Fibroblast of skin of scalp (primary cell): Measurements from ENCODE around the gene DEFB113. TPM values are rescaled to one million over a fixed set of nuclear protein-coding genes. Genes with fewer than 3 reads are reported as not detected.
"Not testable (repeated sequence)": the region's sequence is repeated elsewhere in the genome, so short reads cannot be mapped to it uniquely, and the experiment has no call there.

ENCODE experiments used
- DNase-seq: peaks from one replicate; pipeline ENCODE4 v3.0.0-alpha.2; 2013
- polyA plus RNA-seq, 2 experiments: library from polyadenylated mRNA; unstranded; fragments of 120-200 nt; gene quantifications; one replicate each; pipeline ENCODE4 v1.2.1, GENCODE V29; 2013; ENCODE audit not compliant: insufficient read length in 2 of 2

Gene DEFB113, protein sequence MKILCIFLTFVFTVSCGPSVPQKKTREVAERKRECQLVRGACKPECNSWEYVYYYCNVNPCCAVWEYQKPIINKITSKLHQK
- polyA plus RNA-seq (2013, experiment 1 of 2; ENCODE audit: insufficient read length), result not detected
- polyA plus RNA-seq (2013, experiment 2 of 2; ENCODE audit: insufficient read length), result not detected

DNA sequence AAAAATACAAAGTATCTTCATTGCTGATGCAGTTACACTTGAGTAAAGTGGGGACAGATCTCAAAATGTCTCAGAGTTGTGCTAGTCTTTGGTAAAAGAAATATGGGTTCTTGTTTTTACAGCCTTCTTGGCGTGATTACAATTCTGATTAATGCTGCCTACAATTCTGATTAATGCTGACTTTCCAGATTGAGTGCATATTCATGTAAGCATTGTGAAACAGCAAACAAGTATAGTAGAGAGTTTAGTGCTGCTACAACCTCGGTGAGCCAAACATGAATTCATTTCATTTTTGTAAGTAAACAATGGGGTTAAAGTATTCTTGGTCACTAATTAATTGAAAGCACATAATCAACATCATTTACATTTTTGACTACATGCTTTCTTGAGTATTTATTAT lies at the start of gene DEFB113:
TSS of gene DEFB113 (minus strand) at position 21 of the 400 bp plus-strand sequence. CDS start at position 21, 0 bp downstream.
- DNase-seq, result no peak

DNA sequence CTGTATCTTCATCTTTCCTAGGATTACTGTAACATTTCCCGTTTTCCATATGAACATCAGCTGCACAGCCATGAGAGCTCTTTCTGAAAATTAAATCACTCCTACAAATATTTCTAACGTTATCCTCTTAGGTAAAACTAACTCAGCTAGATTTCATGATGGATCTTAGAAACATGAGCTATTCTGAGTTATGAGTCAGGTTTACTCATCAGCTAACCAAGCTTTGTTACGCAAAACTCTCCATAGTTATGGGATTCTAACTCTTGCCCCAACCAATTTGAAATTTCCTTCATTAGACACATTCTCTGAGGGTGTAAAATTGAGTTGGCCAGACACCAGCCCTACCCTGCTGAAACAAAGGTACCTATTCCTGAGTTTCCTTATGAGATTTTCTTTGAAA lies 38.4 kb upstream of the DEFB113 start:
- no peak for DNase-seq

DNA sequence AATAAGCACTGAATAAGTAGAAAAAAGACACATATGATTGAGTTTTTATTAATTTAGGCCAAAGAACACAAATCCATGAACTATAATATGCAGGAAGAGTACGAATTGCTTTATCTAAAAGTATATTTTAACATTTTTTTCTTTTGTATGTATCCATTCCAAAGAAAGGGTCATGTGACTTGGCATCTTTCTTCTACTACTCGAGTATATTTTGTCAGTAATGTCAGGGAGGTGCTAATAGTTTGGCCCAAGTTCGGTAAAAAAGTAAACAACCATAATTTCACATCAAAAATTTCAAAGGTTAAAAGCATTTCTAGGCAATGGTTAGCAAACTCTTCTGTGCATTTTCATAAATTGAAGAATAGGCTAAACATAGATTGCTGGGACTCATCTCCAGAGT lies 33.7 kb upstream of the DEFB113 start:
- DNase-seq, result no peak

DNA sequence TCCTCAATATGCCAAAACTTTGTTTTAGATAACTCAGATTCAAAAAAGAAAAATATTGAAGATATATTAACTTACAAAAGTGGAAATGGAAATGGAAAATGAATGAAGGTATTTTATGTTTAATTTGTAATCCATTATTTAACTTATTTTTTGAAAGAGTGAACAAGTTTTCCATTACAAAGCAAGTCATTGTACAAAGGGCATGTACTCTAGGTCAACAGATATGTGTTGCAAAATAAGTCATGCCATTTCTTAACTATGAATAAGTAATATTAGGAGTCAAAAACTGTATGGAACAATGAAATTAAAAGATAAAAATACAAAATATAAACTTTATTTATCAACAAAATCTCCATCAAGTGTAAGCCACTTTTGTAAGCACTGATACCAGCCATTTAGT lies 25.9 kb upstream of the DEFB113 start:
- DNase-seq, result no peak

DNA sequence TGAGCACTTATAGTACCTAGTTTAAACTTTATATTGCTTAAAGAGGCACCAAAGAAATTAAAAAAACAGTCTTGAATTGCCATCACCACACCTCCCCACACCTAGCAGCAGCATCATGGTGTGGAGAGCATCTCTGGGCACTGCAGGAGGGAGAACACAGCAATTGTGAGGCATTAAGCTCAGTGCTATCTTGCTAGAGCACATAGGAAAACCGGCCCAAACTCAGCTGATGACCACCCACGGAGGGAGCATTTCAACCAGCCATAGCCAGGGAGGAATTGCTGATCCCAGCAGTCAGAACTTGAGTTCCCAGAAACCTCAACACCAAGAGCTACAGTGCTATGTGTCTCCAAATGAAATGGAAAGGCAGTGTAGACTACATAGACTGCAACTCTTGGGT lies 19.5 kb upstream of the DEFB113 start:
- no peak for DNase-seq

DNA sequence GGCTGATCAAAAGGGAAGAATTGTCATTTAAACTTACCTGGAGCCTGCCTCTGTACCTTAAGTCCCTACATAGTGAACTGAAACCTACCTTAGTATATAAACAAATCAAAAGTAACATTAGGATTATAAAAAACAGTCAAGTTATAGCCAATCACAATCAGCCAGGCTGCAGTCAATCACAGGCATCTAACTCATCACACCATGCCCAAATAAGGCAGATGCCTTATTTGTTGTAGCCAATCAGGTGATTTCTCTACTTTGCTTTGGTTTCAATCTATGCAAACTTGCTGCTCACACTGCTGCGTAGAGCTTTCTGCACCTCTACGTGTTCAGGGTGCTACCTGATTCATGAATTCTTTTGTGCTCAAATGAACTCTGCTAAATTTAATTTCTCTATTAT lies 18.3 kb upstream of the DEFB113 start:
- DNase-seq, result no peak

DNA sequence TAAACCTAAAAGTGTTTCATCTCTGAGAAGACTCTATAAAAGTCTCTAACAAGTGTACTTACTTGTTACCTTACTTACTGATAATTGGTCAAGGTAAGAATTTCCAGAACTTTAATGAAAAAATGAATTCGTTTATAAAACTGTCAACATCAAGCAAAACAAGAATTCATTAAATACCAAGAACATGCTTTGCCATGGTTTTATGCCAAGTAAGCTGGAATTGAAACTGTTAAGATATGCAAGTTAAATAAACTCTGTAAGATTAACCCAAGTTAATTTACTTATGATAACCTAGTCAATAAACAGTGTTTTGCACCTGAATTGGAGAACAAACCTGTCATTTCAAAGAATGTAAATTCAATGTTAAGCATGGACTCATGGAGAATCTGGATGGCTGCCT lies 17.1 kb upstream of the DEFB113 start:
- no peak for DNase-seq

DNA sequence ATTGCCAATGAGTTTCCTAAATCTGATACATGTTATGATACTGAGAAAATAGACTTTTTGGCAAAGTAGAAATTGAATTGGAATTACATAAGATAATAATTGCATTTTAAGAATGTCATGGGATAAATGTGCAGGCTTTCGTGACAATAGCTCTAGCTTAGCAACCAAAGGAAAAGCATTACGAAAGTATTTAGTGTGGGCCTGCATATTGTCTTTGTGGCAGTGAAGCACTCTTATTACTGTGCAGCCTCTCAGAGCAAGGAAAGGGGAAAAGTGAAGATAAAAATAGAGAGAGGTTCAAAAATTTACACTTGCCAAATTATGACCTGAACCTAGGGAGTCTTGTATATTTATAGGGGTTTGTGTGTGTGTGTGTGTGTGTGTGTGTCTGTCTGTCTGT lies 12.6 kb upstream of the DEFB113 start:
- DNase-seq, result no peak

DNA sequence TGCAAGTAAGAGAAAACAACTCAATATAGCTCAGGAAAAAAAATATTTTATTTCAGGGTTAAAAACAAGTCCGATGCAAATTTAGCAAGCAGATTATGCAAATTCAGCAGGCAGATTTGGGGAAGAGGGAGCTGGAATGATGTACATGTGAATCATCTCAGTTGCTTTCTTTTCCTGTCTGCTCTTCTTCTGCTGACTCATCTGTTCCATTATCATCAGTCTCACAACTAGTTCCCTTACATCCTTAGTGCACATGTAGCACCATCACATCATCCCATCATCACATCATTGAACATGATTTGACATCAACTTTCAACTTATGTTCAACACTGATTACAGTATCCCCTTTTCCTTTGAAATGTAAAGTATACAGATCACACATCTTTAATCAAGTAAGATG lies 11.5 kb upstream of the DEFB113 start:
- DNase-seq, result no peak

DNA sequence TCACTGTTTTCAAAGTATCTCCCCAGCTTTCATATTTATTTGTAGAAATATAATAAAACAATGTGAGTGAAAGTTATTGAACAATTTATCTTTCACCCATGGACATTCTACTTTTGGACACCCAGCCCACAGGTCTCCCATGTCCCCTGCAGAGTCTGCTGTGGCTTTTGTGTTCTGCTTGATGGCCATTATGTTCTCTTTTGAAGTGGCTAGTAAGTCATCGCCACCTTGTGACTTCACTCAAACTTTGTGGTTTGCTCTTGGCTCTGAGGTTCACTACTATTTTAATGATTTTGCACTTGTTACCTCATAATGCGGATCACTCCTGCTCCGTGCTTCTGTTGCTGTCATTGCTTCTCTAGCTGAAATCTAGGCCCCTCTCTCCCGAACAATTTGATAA lies 10.2 kb upstream of the DEFB113 start:
- no peak for DNase-seq

DNA sequence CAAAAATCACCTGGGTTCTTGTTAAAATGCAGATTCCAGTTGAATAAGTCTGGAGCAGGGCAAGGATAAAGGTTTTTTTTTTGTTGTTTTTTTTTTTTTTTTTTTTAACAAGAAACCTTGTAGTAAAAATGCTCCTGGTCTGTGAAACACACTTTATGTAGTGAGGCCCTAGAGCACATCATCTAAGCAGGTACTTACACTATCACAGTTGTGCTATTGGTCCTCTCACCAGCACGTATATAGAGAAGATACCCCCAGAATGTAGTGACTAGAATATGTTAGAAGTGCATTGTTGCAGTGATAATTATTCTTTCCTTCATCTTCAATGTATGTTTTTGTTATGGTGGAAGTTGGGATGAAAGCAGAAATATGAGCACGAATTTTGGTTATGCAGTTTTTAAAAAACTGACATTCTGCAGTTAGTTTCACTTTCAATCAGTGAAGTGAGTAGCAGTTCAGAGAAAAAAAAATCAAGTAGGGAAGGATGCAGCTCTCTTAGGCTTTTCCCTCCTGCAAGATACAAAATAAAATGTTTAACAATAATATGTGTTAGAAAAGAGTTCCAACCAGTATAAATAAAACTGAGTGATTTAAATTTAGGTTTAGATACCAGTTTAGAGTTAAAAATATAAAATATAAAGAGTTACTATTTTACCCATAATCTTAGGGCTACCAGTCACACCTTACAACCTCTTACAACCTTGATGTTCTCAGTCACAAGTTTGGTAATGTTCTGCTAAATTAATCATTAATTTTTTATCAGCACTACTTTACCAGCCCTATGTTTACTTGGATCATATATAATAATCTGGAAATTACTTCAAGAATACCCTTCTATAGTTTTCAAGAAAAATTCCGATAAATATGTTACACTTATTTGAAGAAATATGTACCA lies 9.2 kb upstream of the DEFB113 start:
- DNase-seq, result no peak

DNA sequence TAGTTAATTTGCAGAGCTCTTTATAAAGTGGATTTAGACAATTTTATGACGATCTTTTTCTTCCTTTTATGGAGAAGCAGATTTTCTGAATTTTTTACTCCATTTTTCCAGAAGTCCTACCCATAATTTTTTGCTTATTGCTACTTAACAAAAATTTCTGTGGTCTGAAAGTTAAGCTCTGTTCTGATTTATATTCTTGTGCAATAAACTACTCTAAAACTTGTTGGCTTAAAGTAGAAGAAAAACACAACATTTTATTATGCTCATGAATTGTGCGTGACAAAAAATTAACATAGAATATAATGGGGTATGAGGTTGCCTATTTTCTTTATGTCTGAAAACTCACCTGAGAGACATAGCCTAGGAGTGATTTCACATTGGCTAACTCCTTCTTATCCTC lies 2.6 kb downstream of the DEFB113 start:
- no peak for DNase-seq

DNA sequence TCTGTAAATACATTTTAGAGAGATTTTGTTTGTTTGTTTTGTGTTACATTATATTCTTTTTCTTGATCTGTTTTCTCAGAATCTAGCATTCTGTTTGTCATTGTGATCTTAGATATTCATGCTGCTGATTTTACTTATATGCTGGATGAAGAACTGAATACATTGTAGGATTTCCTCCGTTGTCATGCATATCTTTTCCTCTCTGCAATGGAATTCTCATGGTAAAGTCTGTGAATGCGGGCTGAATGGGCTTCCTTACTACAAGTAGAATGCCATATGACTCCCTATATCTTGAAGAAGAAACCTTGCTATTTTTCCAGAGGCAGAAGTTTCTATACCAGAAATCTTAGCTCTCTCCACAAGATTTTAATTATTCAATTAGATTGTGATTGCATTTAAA lies 3.1 kb downstream of the DEFB113 start:
- DNase-seq, result no peak

DNA sequence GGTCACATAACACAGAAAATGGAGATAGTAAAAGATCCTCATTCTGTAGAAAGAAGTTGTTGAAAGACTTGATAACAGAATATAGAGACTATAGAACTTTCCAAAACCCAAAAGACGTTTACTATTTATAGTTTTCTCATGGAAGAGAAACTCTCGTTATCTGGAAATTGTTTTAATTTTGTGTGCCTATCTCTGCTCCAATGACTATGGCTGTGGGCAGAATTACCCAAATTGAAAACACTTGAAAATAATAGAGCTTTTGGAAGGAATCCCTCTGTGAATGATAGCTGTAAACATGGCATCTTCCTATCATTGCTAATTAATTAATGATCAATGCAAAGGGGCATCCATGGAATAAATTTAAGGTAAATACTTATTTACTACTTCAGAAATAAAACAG lies 5.4 kb downstream of the DEFB113 start, which contains the start of gene DEFB114:
TSS of gene DEFB114 (minus strand) at position 101 of the 400 bp plus-strand sequence. CDS start at position 42, 59 bp downstream.
- no peak for DNase-seq

DNA sequence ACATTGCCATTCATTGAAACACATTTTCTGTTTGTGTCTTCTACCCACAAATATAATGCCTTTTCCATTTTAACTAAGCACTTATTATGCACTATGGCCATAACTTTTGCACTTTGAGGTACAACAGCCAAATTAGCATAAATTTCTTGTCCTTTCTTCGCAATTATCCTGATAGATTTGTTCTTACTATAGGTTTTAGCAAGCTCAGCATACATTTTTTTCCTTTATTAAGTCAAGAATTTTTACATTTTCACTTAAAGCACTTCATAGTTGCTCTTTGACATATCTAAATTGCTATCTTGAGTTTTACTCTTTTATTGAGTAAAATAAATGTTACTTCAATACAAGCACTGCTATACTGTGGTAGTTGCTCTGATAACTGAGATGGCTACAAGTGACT lies 11.2 kb downstream of the DEFB113 start:
- DNase-seq, result no peak

DNA sequence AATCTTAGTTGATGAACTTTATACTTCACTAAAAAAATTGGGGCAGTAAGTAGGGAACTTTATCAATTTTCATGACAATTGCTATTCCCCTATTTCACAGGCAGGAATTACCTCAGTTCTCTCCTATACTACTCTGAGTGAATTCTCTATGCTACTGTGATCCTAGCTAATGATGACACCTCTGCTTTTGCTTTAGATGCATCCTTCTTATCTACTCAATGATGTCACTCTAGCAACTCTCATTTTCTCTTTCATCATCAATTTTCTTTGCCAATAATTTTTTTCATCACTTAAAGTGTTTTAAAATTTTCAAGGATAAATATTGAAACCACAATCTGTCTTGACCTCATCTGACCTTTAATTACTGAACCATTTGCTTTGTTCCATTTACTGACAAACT lies 13.6 kb downstream of the DEFB113 start:
- no peak for DNase-seq

DNA sequence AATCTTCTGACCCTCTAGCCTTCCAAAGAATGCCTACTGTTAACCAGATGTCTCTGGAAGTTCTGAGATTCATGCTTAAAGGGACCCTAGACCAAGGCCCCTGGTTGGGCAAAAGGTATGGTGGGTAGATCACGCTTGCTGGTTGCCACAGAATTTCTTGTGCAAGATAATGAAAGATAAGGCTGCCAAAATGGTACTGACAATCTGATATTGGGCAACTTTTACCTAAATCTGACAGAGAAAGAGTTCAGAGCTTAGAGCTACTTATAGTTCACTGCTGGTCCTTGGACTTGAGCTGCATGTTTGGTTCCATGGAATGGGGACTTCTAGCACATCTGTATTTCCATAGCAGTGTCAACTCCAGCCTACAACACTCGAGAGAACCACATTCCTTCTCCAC lies 17.5 kb downstream of the DEFB113 start:
- DNase-seq, result no peak

DNA sequence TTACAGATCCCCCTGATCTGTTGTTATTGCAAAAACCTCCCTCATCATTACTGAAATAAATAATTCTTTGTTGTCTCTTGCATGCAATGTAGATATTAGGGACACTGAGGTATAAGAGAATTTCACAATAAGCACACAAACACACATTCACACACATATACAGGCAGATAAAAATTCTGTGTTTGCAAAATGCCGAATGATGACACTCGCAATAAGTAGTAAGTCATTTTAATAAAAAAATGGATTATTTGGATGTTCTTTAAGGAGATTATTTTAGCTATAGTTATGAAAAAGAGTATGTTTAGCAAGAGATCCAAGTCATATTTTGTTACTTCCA lies 19.0 kb downstream of the DEFB113 start:
- no peak for DNase-seq

DNA sequence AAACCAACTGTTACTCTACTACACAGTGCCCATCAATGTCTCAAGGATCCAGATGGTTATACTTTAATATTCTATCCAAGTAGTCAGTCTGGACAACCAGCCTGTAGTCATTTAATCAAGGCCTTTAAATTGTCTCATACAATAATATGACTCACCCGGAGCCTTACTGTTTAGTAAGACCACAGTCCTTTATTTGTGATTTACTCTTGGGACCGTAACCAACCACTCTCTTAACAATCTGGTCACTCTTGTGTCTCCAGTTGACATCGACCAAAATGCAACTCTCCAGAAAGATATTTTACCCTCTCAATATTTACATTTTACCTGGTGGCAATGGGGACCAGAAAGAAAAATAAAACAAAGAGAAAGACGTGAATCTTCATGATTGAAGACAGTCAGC lies 20.4 kb downstream of the DEFB113 start:
- no peak for DNase-seq

DNA sequence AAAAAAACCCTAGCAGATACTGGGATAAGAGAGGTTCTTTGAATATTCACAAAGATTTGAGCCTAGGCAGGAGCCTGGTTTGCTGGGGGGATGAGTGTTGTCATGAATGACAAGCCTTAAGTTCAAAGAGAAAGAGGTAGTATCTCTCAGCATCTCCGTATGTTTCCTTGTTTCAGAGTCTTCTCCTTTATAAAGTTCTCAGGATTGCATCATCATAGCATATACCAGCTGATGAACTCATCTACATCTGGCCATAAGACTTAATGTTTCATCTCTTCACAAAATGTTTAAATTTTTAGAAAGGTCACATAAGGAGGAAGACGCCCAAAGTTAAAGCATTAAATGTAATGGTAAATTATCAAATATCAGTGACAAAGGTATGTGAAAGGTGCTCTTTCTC lies 22.6 kb downstream of the DEFB113 start:
- DNase-seq, result no peak

DNA sequence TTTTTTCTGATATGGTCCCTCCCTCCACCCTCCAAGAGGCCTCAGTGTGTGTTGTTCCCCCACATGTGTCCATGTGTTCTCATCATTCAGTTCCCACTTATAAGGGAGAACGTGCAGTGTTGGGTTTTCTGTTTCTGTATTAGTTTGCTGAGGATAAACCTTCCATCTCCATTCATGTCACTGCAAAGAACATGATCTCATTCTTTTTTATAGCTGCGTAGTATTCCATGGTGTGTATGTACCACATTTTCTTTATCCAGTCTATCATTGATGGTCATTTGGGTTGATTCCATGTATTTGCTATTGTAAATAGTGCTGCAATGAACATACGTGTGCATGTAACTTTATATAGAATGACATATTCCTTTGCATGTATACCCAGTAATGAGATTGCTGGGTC lies 25.4 kb downstream of the DEFB113 start:
- DNase-seq, result not testable (repeated sequence)

DNA sequence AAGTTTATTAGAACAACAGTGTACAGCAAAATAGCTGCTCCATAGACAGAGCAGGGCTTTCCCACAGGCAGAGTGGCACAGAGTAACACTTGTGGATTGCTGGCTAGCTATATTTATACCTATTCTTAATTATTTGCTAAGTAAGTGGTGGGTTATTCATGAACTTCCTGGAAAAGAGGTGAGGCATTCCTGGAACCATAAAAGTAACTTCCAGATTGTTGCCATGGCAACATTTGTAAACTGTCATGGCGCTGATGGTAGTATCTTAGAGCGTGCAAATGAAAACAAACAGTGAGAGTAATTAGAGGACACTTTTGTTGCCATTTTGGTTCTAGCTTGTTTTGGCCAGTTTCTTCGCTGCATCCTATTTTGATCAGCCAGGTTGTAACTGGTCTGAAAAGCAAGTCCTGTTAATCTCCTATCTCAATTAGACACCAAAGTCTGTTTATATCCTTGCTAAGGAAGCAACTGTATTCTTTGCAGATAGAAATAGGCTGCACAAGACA lies 29.4 kb downstream of the DEFB113 start:
- no peak for DNase-seq

DNA sequence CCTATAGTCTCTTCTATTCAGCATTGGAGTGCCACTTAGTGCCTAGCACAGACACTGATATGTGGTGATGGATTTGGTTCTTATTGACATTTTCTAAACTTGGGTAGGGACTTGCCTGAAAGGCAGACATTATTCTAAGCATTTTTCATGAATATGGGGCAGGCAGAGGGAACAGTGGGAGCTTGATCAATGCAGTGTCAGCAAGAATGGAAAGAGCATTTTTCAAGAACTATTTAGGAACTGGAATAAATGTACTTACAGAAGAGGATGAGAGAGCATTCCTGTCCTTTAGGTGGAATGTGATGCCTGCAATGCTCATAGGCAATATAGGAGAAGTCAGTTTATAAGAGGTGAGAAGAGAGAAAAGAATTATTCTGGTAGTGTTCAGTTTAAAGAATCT lies 31.6 kb downstream of the DEFB113 start:
- no peak for DNase-seq

DNA sequence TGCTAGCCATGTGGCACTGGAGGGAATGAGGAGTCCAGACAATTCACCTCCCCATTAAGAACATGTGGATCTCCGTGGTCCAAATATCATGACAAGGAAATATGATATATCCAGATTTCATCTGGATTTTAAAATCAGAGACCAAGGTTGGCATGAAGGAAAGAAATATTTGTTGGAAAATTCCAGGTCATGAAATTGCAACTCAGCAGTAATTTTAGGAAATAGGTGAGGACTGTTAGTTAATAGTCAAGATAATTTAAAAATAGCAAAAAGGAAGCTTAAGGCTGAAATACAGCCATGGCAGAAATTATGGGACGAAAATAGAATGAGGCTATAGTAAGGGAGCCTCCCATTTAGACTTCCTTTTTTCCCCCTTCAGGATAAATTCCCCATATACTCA lies 32.4 kb downstream of the DEFB113 start:
- no peak for DNase-seq
